G401 (cell line): ENCODE data around the gene LSM3. TPM values are rescaled to one million over a fixed set of nuclear protein-coding genes. Genes with fewer than 3 reads are reported as not detected.
A peak's percentile ranks its signal among the peaks of the same experiment; 100 is the strongest.

Experiments
- DNase-seq: peaks from one replicate; pipeline ENCODE4 v3.0.0-alpha.2; 2015; ENCODE audit warnings: low spot score
- in situ Hi-C: cut with HindIII; loops from 2 replicates; pipeline ENCODE4 v1.10.0; 2016; ENCODE audit warnings: low sequenced_read_pairs, mixed read lengths
- total RNA-seq: library from RNA; depleted of rRNA; stranded (reverse); fragments of >200 nt; shearing (Covaris generic); gene quantifications from 2 replicates; pipeline ENCODE4 v1.2.3, GENCODE V29; 2014

Gene LSM3
- total RNA-seq, 1 experiment from 2014 or later = 33.1 TPM

DNA sequence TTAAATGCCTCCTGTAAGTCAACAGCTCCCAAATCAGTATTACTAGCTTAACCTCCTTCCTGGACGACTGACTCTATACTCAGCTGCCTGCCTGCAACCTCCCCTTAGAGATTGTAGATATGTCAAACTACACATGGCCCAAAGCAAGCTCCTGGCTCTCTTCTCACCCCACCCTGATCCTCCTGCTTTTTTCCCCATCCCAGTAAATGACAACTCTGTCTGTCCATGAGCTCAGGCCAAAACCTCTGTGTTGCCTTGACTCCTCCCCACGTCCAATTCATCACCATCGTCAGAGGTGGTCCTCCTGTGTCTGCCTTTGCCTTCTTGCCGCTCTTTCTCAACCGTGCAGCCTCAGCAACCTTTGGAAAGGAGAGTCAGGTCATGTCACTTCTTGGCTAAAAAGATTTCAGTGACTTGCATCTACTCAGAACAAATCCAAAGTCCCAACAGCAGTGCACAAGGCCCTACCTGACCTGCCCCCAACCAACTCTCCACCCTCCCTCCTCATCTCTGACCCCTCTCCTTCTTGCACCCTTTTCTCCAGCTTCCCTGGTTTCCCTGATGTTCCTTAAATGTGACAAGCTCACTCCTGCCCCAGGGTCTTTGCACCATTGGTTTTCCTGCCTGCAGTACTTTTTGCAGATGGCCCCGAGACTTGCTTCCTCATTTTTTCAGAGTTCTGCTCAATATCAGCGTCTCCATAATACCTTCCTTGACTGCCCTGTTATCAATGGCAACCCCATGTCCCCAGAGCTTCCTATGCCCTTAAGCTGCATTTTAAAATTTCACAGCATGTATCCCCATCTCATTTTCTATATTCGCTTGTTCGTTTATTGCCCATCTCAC lies 52.8 kb downstream of the LSM3 start:
- DNase-seq = no peak
- in situ Hi-C loops = no loop called here

DNA sequence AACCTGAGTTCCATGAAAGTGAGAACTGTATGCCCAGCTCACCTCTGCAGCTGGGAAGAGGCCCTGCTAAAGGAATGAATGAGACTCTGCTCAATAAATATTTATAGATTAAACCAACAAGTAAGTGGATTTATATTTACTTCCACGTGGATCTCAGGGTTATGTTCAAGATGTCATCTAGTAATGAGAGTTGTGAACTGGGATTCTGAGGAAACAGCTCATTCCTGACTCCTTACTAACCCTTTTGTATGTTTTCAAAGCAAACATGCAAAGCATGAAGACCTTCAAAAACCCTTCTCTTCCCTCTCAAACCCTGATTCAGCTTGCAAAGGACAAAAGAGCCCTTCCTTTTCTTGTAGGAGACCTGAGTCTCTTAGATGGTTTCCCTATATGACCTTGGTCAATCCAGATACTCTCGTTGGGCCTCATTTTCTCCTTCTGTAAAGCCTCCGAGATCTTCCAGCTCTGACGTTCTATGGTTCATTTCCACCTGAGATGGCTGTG lies 53.4 kb downstream of the LSM3 start:
- DNase-seq = no peak
- in situ Hi-C loops = no loop called here

DNA sequence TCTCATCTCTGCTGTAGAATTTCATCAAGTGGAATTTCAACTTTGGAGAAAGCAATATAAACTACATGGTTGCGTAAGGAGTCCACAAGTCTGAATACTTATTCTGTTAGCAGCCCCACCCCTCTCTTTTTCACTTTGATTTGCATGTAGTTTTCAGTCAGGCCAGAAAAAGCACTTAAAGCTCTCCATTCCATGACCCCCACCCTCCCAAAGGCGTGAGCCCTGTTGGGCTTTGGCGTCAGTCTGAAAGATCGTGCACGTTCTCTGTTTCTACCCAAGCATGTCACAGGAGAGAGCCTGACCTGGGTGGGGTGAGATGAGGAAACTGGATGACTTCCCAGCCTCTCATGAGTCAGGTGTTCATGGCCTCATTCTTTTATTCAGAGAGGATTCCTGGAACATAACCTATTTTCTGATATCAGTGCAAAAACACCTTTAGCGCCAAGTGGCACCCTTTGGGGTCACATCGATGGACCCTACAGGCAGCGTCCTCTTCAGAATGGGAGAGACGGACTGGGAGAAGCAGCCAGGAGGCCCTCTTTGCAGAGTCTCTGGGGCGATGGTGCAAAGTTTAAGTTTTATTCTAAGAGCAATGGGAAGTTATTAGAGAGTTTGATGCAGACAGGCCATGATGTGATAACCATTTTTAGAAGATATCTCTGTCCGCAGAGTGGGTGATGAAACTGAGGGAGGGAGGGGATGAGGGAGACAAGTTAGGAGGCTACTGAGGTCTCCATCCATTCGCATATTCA lies 55.8 kb downstream of the LSM3 start:
- DNase-seq = peak; percentile 8
- in situ Hi-C loops = no loop called here

DNA sequence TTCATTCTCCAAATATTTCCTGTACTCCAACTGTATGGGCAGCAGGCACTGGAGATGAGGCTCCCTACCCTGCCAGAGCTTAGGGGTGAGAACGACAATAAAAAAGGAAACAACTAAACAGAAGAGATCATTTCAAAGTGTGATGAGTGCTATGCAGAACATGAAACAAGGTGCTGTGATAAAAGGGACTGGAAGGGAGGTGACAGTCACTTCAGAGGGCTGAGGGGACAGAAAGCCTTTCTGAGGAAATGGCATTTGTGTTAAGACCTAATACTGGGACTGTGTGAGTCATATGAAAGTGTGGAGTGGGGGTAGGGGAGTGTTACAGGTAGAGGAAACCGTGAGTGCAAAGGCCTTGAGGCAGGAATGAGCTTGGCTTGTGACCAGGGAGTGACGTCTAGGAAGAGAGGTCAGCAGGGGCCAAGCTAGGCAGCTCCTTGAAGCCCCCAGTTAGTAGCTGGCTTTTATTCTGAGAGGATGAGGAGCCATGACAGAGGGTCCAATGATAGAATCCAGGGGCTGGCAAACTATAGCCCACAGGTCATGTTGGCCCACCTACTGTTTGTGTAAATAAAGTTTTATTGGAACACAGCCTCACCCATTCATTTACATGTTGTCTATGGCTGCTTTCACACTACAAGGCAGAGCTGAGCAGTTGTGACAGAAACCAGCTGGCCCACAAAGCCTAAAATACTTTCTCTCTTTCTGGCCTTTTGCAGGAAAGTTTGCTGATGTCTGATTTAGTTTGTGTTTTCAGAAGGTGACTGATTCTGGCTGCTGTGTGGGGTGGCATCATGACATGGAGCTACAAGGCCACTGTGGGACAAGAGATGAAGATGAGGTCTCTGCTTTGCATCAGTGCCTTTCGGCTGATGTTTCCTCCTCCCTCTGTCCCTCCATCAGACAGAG lies 56.6 kb downstream of the LSM3 start:
- no peak for DNase-seq
- in situ Hi-C loops = no loop called here

DNA sequence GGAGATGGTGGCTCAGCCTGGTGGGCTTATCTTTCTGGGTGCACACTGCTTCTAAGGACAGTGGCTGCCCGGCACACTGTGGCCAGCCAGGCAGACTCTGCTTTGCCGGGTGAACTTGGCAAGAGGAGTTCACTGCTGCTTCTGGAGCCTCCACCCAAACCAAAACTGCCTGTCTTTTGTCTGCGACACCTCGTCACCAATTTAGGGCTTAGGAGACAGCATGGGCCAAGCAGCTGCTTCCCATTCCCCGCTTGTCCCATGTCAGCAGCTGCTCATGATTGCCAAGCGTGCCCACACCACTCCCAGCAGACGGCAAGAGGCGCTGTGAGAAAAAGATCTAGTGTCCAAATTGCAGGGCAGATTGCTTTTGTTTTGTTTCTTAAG lies 57.3 kb downstream of the LSM3 start:
- in situ Hi-C loops = no loop called here
- DNase-seq = no peak

DNA sequence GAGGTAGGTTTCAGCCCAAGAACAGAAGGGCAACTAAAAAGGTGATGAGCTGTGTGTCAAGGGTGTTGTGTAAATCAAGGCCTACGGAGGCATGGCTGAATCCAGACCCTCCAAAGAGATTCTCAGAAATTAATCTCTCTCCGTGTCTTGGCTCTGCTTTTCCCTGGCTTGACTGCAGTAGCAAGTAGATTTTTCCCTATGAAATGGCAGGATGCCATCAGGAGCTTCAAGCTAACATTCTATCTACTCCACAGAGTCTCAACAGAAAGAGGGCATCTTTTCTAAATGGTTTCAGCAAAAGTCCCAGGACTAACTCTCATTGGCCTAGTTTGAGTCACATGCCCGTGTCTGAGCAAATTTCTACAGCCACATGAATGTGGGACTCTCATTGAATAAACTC lies 58.3 kb downstream of the LSM3 start:
- in situ Hi-C loops = no loop called here
- DNase-seq = no peak

DNA sequence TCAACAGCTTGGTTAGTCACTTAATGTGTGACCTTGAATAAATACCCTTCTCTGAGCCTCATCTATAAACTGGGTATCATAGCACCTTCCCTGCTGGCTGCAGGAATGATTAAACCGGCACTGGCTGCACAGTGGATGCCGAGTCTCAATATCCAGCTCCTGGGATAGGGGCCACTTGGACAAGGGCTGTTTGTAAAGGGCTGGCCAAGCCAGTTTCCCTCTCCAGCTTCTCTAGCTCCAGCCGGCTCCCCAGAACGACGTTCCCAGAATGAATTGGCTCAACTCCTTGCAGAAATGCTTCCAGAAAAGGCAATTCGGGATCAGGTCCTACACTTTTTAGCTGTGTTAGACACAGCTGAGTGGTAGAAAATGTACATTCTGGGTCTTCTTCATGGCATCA lies 58.8 kb downstream of the LSM3 start:
- in situ Hi-C loops = no loop called here
- DNase-seq = no peak

DNA sequence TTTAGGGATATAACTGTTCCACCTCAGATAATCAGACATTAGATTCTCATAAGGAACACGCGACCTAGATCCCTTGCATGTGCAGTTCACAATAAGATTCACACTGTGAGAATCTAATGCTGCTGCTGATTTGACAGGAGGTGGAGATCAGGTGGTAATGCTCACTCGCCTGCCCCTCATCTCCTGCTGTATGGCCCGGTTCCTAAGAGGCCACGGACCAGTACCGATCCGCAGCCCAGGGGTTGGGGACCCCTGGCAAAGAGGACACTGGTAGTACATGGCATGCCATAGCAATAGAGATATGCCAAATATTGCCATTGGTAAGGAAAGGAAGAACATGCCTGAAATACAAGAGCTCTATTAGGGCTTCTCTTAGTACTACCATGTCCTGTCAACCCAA lies 59.7 kb downstream of the LSM3 start:
- DNase-seq = no peak
- in situ Hi-C loops = no loop called here

DNA sequence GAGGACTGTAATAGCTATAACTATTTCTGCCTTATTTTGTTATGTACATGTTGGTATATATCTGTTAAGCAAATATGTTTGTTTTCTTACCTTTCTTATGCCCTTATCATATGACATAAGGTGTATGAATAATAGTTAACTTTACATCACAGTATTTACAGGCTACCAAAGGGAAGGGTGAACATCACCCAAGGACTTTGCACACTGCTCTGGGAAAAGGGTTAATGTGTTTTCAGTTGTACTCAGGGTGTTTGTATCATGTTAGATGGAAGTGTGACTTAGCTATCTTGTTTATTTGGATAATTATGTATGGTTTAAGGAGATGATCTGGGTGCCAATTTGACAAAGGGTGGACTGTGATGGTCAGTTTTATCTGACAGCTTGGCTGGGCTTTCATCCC lies 60.3 kb downstream of the LSM3 start:
- in situ Hi-C loops = no loop called here
- DNase-seq = no peak

DNA sequence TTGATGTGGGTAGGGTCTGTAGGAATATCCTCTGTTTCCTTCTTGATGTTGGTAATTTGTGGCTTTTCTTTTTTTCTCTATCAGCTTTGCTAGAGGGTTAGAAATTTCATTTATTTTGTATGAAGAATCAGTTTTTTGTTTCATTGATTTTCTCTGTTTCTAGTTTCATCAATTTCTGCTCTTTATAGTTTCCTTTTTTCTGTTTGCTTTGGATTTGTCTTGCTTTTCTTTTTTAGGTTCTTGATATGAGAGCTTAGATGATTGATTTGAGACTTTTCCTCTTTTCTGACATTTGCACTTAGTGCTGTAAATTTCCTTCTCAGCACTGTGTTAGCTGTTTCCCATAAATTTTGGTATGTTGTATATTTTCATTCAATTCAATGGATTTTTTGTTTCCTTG lies 61.3 kb downstream of the LSM3 start:
- in situ Hi-C loops = no loop called here
- DNase-seq = no peak

DNA sequence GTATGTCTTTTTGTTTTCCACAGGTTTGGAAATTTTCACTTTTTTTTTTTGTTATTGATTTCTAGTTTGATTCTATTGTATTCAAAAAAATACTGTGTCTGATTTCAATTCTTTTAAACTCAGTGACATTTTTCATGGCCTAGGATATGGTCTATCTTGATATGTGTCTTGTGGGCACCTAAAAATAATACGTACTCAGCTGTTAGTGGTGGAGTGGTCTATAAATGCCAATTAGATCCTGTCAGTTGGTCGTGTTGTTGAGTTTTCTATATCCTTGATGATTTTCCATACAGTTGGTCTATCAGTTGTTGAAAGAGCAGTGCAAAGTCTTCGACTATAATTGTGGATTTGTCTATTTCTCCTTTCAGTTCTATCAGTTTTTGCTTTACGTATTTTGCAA lies 61.7 kb downstream of the LSM3 start:
- DNase-seq = no peak
- in situ Hi-C loops = no loop called here

DNA sequence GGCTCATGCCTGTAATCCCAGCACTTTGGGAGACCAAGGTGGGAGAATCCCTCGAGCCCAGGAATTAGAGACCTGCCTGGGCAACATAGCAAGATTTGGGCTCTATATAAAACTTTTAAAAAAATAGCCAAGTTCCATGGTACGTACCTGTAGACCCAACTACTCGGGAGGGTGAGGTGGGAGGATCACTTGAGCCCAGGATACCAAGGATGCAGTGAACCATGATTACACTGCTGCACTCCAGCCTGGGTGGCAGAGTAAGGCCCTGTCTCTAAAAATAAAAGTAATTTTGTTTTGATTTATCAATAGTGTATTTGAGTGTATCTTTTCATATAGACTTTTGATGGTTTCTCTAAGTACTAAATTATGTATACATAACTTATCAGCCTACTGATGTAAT lies 63.1 kb downstream of the LSM3 start:
- in situ Hi-C loops = no loop called here
- DNase-seq = no peak

DNA sequence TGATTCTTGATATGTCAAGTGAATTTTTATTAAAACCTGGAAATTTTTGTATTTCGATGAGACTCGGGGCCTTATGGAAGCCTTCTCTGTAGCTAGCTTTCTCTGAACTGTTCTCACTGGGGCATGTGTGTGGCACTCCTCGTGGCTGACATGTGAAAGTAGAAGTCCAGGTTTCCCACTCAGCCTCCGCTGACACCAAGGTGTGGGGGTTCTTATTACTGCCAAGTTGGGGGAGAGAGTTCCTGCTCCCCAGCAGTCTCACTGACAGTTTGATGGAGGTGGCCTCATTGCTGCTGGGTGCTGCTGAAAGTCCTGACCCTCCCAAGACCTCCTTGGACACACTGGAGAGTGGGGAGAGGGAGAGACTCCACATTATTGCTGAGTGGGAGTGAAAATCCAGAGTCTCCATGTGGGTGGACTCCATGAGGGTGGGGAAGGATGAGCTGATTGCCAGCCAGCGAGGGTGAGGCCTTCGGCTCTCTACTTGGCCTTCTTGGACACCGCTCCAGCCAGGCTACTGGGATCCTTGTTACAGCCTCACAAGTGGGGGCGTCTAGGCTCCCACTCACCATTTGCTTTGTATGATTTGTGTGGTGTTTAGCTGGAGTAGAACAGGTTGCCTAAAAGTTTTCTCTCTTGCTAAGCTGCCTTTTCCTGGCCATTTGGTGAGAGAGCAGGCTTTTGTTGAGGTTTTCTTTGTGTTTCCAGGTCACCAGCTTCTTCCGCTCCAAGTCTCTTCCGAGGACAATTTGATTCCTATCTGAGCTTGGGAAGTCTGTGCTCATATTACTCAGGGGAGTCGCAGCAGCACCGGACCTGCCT lies 64.1 kb downstream of the LSM3 start:
- in situ Hi-C loops = no loop called here
- no peak for DNase-seq

DNA sequence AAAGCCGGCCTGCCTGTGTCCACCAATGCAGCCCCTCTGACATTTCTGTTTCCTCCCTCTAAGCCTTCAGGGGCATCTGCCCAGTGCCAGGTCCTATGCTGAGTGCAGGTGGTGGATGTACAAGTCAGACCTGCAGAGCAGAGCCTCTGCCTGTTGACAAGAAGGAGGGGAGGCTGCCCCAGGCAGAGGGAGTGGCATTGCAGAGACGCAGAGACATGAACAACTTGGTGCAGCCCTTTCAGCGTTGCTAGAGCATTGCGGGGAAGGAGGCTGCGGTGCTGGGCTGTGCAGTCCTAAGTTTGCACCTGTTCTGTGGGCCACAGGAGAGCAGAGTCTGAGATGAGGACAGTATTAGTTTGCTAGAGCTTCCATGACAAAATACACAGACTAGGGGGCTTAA lies 65.2 kb downstream of the LSM3 start:
- in situ Hi-C loops = no loop called here
- no peak for DNase-seq

DNA sequence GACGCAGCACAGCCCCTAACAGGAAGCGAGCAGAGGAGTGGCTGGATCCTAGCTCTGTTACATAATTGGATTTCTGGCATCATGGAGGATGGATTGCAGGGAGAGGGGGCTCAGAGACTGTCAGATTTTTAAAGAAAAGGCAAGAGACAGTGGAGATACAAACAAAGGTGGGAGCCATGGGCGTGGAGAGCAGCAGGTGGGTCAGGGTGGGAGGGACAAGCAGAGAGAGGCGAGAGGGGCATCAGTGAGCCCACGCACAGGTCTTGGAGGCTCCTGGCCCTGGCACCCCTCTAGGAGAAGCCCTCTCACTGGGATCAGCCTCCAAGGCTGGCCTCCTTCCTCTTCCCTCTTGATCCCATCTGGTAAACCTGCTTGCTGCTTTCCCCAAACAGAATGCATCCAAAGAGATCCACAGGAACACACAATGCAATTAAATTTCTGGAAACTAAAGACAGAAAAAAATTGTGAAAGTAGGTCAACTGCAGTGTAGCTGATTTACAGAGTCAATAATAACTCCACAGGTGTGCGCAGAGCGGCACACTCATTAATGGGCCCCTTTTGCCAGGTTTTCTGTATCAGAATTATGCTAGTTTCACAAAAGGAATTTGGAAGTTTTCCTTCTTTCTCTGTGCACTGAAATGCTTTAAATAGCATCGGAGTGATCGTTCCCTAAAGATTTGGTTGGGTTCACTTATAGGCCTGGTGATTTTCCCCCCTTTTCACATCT lies 66.1 kb downstream of the LSM3 start:
- peak; percentile 40 for DNase-seq
- in situ Hi-C loops = no loop called here

DNA sequence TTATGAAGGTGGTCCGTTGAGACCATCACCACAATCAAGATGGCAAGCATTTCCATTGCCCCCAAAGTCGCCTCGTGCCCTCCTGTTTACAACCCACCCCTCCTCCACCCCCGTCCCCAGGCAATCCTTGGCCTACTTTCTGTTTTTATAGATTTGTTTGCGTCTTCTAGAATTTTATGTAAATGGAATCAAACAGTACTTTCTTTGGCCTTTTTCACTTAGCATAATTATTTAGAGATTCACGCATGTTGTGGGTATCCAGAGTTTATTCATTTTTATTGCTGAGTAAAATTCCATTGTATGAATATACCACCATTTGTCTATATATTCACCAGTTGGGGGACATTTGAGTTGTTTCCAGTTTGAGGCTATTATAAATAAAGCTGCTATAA lies 66.6 kb downstream of the LSM3 start:
- DNase-seq = no peak

DNA sequence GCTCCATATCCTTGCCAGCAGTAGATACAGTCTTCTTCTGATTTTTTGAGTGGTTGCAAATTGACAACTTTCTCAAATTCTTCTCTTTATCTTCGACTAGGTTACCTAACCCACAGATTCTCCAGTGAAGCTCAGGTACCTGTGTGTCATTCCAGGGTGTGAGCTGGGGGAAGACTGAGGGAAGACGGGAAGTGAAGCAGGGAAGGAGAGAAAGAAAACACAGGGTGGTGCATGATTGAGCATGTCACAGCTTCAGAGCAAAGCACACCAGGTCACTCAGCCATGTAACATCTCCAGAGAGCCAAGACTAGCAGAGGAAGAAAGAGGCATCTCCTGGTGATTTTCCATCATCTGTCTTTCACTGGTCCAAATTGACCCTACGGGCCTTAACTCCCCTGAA lies 67.2 kb downstream of the LSM3 start:
- no peak for DNase-seq
- in situ Hi-C loops = no loop called here

More for the DNA sequence above, 66.6 kb downstream of the LSM3 start:
- in situ Hi-C loops = no loop called here

DNA sequence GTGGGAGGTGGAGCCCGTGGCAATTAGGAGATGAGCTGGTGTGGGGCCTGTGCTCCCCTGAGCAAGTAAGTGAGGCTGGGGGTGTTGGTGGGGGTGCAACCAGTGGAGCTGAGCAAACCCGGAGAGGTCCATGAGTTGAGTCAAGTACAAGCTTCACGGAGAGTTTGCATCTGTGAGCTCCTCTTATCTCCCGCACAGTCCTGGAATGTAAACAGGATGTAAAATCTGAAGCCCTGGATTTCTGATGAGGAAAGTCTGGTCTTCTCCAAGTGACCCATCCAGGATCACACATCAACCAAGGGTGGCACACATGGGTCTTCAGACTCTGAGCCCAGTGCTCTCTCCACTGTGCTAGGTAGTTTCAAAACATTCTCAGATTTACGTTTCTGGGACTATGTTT lies 67.8 kb downstream of the LSM3 start:
- no peak for DNase-seq
- in situ Hi-C loops = no loop called here
